C1 segment of cervical spinal cord (tissue), 14 donors: ENCODE data around the gene GADD45GIP1.
A peak's percentile ranks its signal among the peaks of the same experiment; 100 is the strongest.
"Not testable (repeated sequence)": the region's sequence is repeated elsewhere in the genome, so short reads cannot be mapped to it uniquely, and the experiment has no call there.

Source experiments
- DNase-seq, 14 donors: peaks; one replicate each; lab custom pipeline; 2025; lab: John Stamatoyannopoulos, UW

Gene GADD45GIP1

GRCh38 chr19:12940897-12941296, 16.1 kb downstream of the GADD45GIP1 start:
- no peak for DNase-seq

GRCh38 chr19:12939975-12940423, 17.0 kb downstream of the GADD45GIP1 start:
- no peak for DNase-seq

- peak in 2 of 14 donors; percentile 5 to 19 for DNase-seq
Measured at GRCh38 chr19:12938779-12939601, 18.0 kb downstream of the GADD45GIP1 start.

GRCh38 chr19:12937927-12938778, 18.9 kb downstream of the GADD45GIP1 start, which contains the start of gene CALR:
TSS of gene CALR (plus strand) at chr19:12938609. CDS start at chr19:12938680, 71 bp downstream.
- DNase-seq: peak; percentile 90 to 100 (median 98)

GRCh38 chr19:12937093-12937926, 19.7 kb downstream of the GADD45GIP1 start:
- DNase-seq: peak in 5 of 14 donors; percentile 24 to 53 (median 39)

GRCh38 chr19:12936582-12936981, 20.4 kb downstream of the GADD45GIP1 start:
- no peak for DNase-seq

- no peak for DNase-seq
Measured at GRCh38 chr19:12935071-12935470, 22.0 kb downstream of the GADD45GIP1 start.

GRCh38 chr19:12933287-12934072, 23.5 kb downstream of the GADD45GIP1 start, which contains the start of gene FARSA:
TSS of gene FARSA (minus strand) at chr19:12933711. CDS start at chr19:12933696, 15 bp downstream.
- DNase-seq: peak; percentile 29 to 95 (median 92)

GRCh38 chr19:12932392-12933286, 24.4 kb downstream of the GADD45GIP1 start:
- DNase-seq: no peak

GRCh38 chr19:12930002-12930645, 26.9 kb downstream of the GADD45GIP1 start:
- DNase-seq: no peak

GRCh38 chr19:12924621-12925310, 32.3 kb downstream of the GADD45GIP1 start:
- DNase-seq: no peak

- no peak for DNase-seq
Measured at GRCh38 chr19:12922959-12923358, 34.1 kb downstream of the GADD45GIP1 start.

- no peak for DNase-seq
Measured at GRCh38 chr19:12921047-12921446, 36.0 kb downstream of the GADD45GIP1 start.

- no peak for DNase-seq
Measured at GRCh38 chr19:12918253-12918652, 38.8 kb downstream of the GADD45GIP1 start.

GRCh38 chr19:12915860-12916259, 41.2 kb downstream of the GADD45GIP1 start:
- not testable (repeated sequence) for DNase-seq

- DNase-seq: peak in 7 of 14 donors; percentile 10 to 65 (median 25)
Measured at GRCh38 chr19:12913851-12914690, 43.0 kb downstream of the GADD45GIP1 start.

GRCh38 chr19:12913011-12913561, 43.9 kb downstream of the GADD45GIP1 start:
- DNase-seq: peak; percentile 2 to 98 (median 70)
